ENCODE results near the gene MARK4. TPM values are rescaled to one million over a fixed set of nuclear protein-coding genes. Genes with fewer than 3 reads are reported as not detected.
"Not testable (repeated sequence)": the region's sequence is repeated elsewhere in the genome, so short reads cannot be mapped to it uniquely, and the experiment has no call there.

MARK4 gene
- 26.2 TPM for polyA plus RNA-seq (ENCODE audit: insufficient read length)

GRCh38 chr19:45250832-45251451, at the start of gene MARK4:
Gene MARK4, plus strand, starts transcription at chr19:45251271. Its CDS starts 318 bp downstream, at chr19:45251589.
- no peak for DNase-seq (ENCODE audit: low read depth)

- DNase-seq (ENCODE audit: low read depth) = no peak
These were observed 48.4 kb upstream of the MARK4 start for GRCh38 chr19:45202637-45203036.

GRCh38 chr19:45205810-45206209, 45.3 kb upstream of the MARK4 start:
- no peak for DNase-seq (ENCODE audit: low read depth)

- DNase-seq (ENCODE audit: low read depth) = no peak
These were observed 44.7 kb upstream of the MARK4 start for GRCh38 chr19:45206328-45206727.

GRCh38 chr19:45211751-45212381, 39.2 kb upstream of the MARK4 start:
- DNase-seq (ENCODE audit: low read depth) = no peak

GRCh38 chr19:45213031-45213430, 38.0 kb upstream of the MARK4 start:
- no peak for DNase-seq (ENCODE audit: low read depth)

GRCh38 chr19:45215391-45216191, 35.5 kb upstream of the MARK4 start:
- DNase-seq (ENCODE audit: low read depth) = no peak

- DNase-seq (ENCODE audit: low read depth) = no peak
These were observed 34.4 kb upstream of the MARK4 start for GRCh38 chr19:45216667-45217066.

- no peak for DNase-seq (ENCODE audit: low read depth)
These were observed 33.7 kb upstream of the MARK4 start for GRCh38 chr19:45217193-45217956.

- DNase-seq (ENCODE audit: low read depth) = no peak
These were observed 33.1 kb upstream of the MARK4 start for GRCh38 chr19:45217957-45218334.

GRCh38 chr19:45218426-45218825, 32.6 kb upstream of the MARK4 start:
- DNase-seq (ENCODE audit: low read depth) = no peak

- no peak for DNase-seq (ENCODE audit: low read depth)
These were observed 31.9 kb upstream of the MARK4 start for GRCh38 chr19:45218911-45219743.

- no peak for DNase-seq (ENCODE audit: low read depth)
These were observed 28.3 kb upstream of the MARK4 start for GRCh38 chr19:45222724-45223123.

- DNase-seq (ENCODE audit: low read depth) = no peak
These were observed 27.2 kb upstream of the MARK4 start for GRCh38 chr19:45223879-45224278.

GRCh38 chr19:45224645-45225044, 26.4 kb upstream of the MARK4 start:
- no peak for DNase-seq (ENCODE audit: low read depth)

- DNase-seq (ENCODE audit: low read depth) = not testable (repeated sequence)
These were observed 22.0 kb upstream of the MARK4 start for GRCh38 chr19:45229056-45229455.

- no peak for DNase-seq (ENCODE audit: low read depth)
These were observed 19.2 kb upstream of the MARK4 start for GRCh38 chr19:45231891-45232290.

- DNase-seq (ENCODE audit: low read depth) = no peak
These were observed 16.8 kb upstream of the MARK4 start for GRCh38 chr19:45234089-45234869.

- no peak for DNase-seq (ENCODE audit: low read depth)
These were observed 15.6 kb upstream of the MARK4 start for GRCh38 chr19:45235485-45235884.

- no peak for DNase-seq (ENCODE audit: low read depth)
These were observed 12.5 kb upstream of the MARK4 start for GRCh38 chr19:45238556-45238955.
